ENCODE results near the gene ZNF780B. TPM values are rescaled to one million over a fixed set of nuclear protein-coding genes. Genes with fewer than 3 reads are reported as not detected.

Gene ZNF780B
- 10 to 100 TPM in 1 of 4 donors, 1 to 10 TPM in 3; 1.1 to 22.6 (median 5.7) TPM for polyA plus RNA-seq
- long read RNA-seq, donor 1, full-length matches to known transcripts, result 4 of 4 reads
- long read RNA-seq, donor 1, partial matches to known transcripts, result 0 of 4 reads
- long read RNA-seq, donor 1, other reads (novel, unspliced or antisense), result 0 of 4 reads
- long read RNA-seq, donor 2, result 0 reads
- long read RNA-seq, donor 3, result 0 reads
- long read RNA-seq, donor 4, result 0 reads
- long read RNA-seq, donor 5, result 0 reads
- long read RNA-seq, donor 6, result 0 reads
- long read RNA-seq, donor 7, full-length matches to known transcripts, result 1 of 1 reads
- long read RNA-seq, donor 7, partial matches to known transcripts, result 0 of 1 reads
- long read RNA-seq, donor 7, other reads (novel, unspliced or antisense), result 0 of 1 reads
- long read RNA-seq, donor 8, result 0 reads
- long read RNA-seq, donor 9, full-length matches to known transcripts, result 2 of 2 reads
- long read RNA-seq, donor 9, partial matches to known transcripts, result 0 of 2 reads
- long read RNA-seq, donor 9, other reads (novel, unspliced or antisense), result 0 of 2 reads
- long read RNA-seq, donor 10, result 0 reads

DNA sequence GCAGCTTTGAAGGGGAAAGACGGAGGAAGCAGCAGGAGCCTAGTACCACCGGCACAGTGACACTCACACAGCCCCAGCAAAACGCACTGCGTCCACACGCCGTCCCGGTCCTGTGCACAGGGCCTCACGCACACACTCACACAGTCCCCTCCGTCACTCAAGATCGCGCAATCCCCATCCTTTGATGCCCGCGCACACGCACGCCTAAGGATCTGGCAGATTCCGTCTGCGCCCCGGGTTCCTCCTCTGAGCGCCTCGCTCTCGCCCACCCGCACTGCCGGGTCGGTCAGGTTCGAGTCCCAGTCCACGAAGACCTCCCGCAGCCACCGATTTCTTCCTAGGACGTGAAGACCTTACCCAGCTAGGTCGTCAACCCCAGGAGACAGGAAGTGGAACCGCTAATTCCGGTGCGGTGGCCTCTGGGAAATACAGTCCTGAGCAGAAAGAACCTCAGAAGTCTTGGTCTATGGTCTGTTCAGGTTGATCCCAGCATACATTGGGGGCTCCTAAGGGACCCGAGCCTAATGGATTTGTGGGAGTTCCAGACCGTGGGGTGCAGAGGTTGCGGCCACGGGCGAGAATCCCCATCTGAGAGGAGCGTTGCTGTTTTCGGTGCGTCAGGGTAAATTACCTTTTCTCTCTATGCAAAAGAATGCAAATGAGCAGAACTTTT lies at the start of gene ZNF780B:
ZNF780B (minus strand) TSS at position 400 of the 673 bp plus-strand sequence. CDS start 5,899 bp downstream, outside the sequence.
- Histone ChIP-seq H3K4me3 (ENCODE audit: low read depth in 1 of 3, low read length in 3 of 3) (peak within 1 kb of the TSS; percentile 64 to 73 (median 67)), H3K4me1 (ENCODE audit: control insufficient read depth in 3 of 3, insufficient read depth in 2 of 3, low read depth in 1 of 3, low read length in 2 of 3) (no peaks in the 10 kb centered on the region), H3K9me3 (ENCODE audit: control insufficient read depth in 2 of 2, insufficient read depth in 1 of 2, low read depth in 1 of 2, low read length in 1 of 2) (peaks cover 0 to 5% of the 10 kb centered on the region in 2 donors), H3K36me3 (ENCODE audit: control insufficient read depth in 3 of 3, insufficient read depth in 2 of 3, low read depth in 1 of 3, low read length in 3 of 3) (no peaks in the 10 kb centered on the region), H3K27ac (ENCODE audit: low read depth in 1 of 3, low read length in 2 of 3) (peak within 1 kb of the TSS; percentile 6 to 69 (median 68)), H3K27me3 (ENCODE audit: control insufficient read depth in 3 of 3, insufficient read depth in 3 of 3, low read length in 3 of 3) (no peaks in the 10 kb centered on the region)
- 0% methylated on average over 41 of the region's 41 CpGs for WGBS, 3 donors
- DNase-seq, result peak; percentile 77 to 89
- no peak for FAIRE-seq

DNA sequence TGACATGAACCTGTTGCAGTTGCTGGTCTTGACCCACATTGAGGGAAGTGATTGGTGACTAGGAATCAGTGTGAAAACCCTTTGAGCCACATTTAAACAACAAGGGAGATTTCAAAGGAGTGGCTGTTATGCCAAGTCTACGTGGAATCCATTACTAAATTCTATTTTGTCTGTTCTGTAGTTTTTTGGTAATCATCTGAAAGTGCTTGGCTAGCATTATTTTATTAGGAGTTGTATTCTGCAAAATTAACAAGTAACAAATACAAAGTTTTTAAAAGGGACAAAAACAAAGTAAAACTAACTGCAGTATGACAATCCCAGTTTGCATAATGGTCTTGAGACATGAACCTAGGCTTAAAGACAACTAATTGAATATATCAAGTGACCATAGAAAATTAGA lies 48.7 kb upstream of the ZNF780B start:
- Histone ChIP-seq H3K9me3 (ENCODE audit: control insufficient read depth in 2 of 2, insufficient read depth in 1 of 2, low read depth in 1 of 2, low read length in 1 of 2) (no peaks in the 10 kb centered on the region), H3K36me3 (ENCODE audit: control insufficient read depth in 3 of 3, insufficient read depth in 2 of 3, low read depth in 1 of 3, low read length in 3 of 3) (no peaks in the 10 kb centered on the region), H3K27me3 (ENCODE audit: control insufficient read depth in 3 of 3, insufficient read depth in 3 of 3, low read length in 3 of 3) (no peaks in the 10 kb centered on the region), H3K27ac (ENCODE audit: low read depth in 1 of 3, low read length in 2 of 3) (no peak overlapping the region), H3K4me3 (ENCODE audit: low read depth in 1 of 3, low read length in 3 of 3) (no peak overlapping the region), H3K4me1 (ENCODE audit: control insufficient read depth in 3 of 3, insufficient read depth in 2 of 3, low read depth in 1 of 3, low read length in 2 of 3) (no peaks in the 10 kb centered on the region)
- DNase-seq, result no peak
- WGBS, 3 donors, result 46 to 48% (median 46%) methylated on average over 1 of the region's 1 CpG
- FAIRE-seq, result no peak

GRCh38 chr19:40103600-40103999 lies 47.6 kb upstream of the ZNF780B start:
- DNase-seq, result no peak
- H3K4me1 ChIP-seq (ENCODE audit: control insufficient read depth in 3 of 3, insufficient read depth in 2 of 3, low read depth in 1 of 3, low read length in 2 of 3), result no peaks in the 10 kb centered on the region
- FAIRE-seq, result no peak
- no peaks in the 10 kb centered on the region for H3K36me3 ChIP-seq (ENCODE audit: control insufficient read depth in 3 of 3, insufficient read depth in 2 of 3, low read depth in 1 of 3, low read length in 3 of 3)
- no peak overlapping the region for H3K27ac ChIP-seq (ENCODE audit: low read depth in 1 of 3, low read length in 2 of 3)
- WGBS, 3 donors, result 83 to 90% (median 87%) methylated on average over 4 of the region's 4 CpGs
- no peak overlapping the region for H3K4me3 ChIP-seq (ENCODE audit: low read depth in 1 of 3, low read length in 3 of 3)
- no peaks in the 10 kb centered on the region for H3K9me3 ChIP-seq (ENCODE audit: control insufficient read depth in 2 of 2, insufficient read depth in 1 of 2, low read depth in 1 of 2, low read length in 1 of 2)
- H3K27me3 ChIP-seq (ENCODE audit: control insufficient read depth in 3 of 3, insufficient read depth in 3 of 3, low read length in 3 of 3), result no peaks in the 10 kb centered on the region

- H3K27me3 ChIP-seq (ENCODE audit: control insufficient read depth in 3 of 3, insufficient read depth in 3 of 3, low read length in 3 of 3), result no peaks in the 10 kb centered on the region
- WGBS, 3 donors, result 69 to 85% (median 82%) methylated on average over 1 of the region's 1 CpG
- no peaks in the 10 kb centered on the region for H3K36me3 ChIP-seq (ENCODE audit: control insufficient read depth in 3 of 3, insufficient read depth in 2 of 3, low read depth in 1 of 3, low read length in 3 of 3)
- no peaks in the 10 kb centered on the region for H3K4me1 ChIP-seq (ENCODE audit: control insufficient read depth in 3 of 3, insufficient read depth in 2 of 3, low read depth in 1 of 3, low read length in 2 of 3)
- DNase-seq (no peak), FAIRE-seq (no peak)
- H3K27ac ChIP-seq (ENCODE audit: low read depth in 1 of 3, low read length in 2 of 3), result no peak overlapping the region
- H3K4me3 ChIP-seq (ENCODE audit: low read depth in 1 of 3, low read length in 3 of 3), result no peak overlapping the region
- H3K9me3 ChIP-seq (ENCODE audit: control insufficient read depth in 2 of 2, insufficient read depth in 1 of 2, low read depth in 1 of 2, low read length in 1 of 2), result no peaks in the 10 kb centered on the region
These were observed 45.8 kb upstream of the ZNF780B start for GRCh38 chr19:40101813-40102212.

- DNase-seq, result no peak
These were observed 37.4 kb upstream of the ZNF780B start for GRCh38 chr19:40093416-40093815.

GRCh38 chr19:40091205-40092129 lies 35.4 kb upstream of the ZNF780B start:
- WGBS, 3 donors, result 38 to 44% (median 41%) methylated on average over 10 of the region's 10 CpGs
- Histone ChIP-seq H3K4me3 (ENCODE audit: low read depth in 1 of 3, low read length in 3 of 3) (peak overlapping the region; percentile 71 to 93 (median 80)), H3K36me3 (ENCODE audit: control insufficient read depth in 3 of 3, insufficient read depth in 2 of 3, low read depth in 1 of 3, low read length in 3 of 3) (peaks cover 0 to 3% (median 0%) of the 10 kb centered on the region in 3 donors), H3K27ac (ENCODE audit: low read depth in 1 of 3, low read length in 2 of 3) (peak overlapping the region; percentile 74 to 98 (median 93)), H3K4me1 (ENCODE audit: control insufficient read depth in 3 of 3, insufficient read depth in 2 of 3, low read depth in 1 of 3, low read length in 2 of 3) (no peaks in the 10 kb centered on the region), H3K27me3 (ENCODE audit: control insufficient read depth in 3 of 3, insufficient read depth in 3 of 3, low read length in 3 of 3) (peaks cover 0 to 7% (median 0%) of the 10 kb centered on the region in 3 donors), H3K9me3 (ENCODE audit: control insufficient read depth in 2 of 2, insufficient read depth in 1 of 2, low read depth in 1 of 2, low read length in 1 of 2) (peaks cover 0 to 4% of the 10 kb centered on the region in 2 donors)
- no peak for DNase-seq
- FAIRE-seq, result no peak

More at GRCh38 chr19:40093416-40093815, 37.4 kb upstream of the ZNF780B start:
- Histone ChIP-seq H3K4me1 (ENCODE audit: control insufficient read depth in 3 of 3, insufficient read depth in 2 of 3, low read depth in 1 of 3, low read length in 2 of 3) (no peaks in the 10 kb centered on the region), H3K27ac (ENCODE audit: low read depth in 1 of 3, low read length in 2 of 3) (no peak overlapping the region), H3K9me3 (ENCODE audit: control insufficient read depth in 2 of 2, insufficient read depth in 1 of 2, low read depth in 1 of 2, low read length in 1 of 2) (peaks cover 0 to 4% of the 10 kb centered on the region in 2 donors), H3K36me3 (ENCODE audit: control insufficient read depth in 3 of 3, insufficient read depth in 2 of 3, low read depth in 1 of 3, low read length in 3 of 3) (peaks cover 0 to 3% (median 0%) of the 10 kb centered on the region in 3 donors), H3K27me3 (ENCODE audit: control insufficient read depth in 3 of 3, insufficient read depth in 3 of 3, low read length in 3 of 3) (peaks cover 0 to 7% (median 0%) of the 10 kb centered on the region in 3 donors), H3K4me3 (ENCODE audit: low read depth in 1 of 3, low read length in 3 of 3) (no peak overlapping the region)
- no peak for FAIRE-seq
- 94 to 95% (median 95%) methylated on average over 1 of the region's 1 CpG for WGBS, 3 donors

DNA sequence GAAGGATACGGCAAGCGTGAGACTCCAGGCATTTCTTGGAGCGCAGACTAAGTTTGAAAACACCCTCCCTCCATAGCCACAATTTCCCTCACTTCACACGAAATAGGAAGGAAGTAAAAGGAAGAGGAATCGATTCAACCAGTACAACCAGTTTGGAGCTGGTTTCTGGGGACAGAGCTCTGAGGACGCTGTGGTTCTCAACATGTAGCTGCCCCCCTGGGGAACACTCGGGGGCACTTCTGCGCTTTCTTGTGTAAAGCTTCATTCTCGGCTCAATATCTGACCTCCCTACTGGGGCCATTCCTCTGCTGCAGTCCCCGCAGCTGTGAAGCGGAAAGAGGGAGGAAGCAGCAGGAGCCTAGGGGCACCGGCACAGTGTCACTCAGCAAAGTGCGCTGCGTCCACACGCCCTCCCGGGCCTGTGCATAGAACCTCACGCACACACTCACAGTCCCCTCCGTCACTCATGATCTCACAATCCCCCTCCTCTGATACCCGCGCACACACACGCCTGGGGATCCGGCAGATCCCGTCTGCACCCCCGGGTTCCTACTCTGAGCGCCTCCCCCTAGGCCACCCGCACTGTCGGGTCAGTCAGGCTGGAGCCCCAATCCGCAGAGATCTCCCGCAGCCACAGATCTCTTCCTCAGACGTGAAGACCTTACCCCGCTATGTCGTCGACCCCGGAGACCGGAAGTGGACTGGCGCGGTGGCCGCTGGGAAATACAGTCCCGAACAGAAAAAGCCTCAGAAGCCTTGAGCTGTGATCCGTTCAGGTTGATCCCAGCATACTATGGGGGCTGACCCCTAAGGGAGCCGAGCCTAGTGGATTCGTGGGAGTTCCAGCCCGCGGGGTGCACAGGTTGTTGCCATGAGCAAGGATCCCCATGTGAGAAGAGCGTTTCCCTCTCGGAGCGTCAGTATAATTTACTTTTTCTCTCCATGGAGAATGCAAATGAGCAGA lies 34.5 kb upstream of the ZNF780B start, which contains the start of gene ZNF780A:
ZNF780A (minus strand) TSS at position 703 of the 964 bp plus-strand sequence. CDS start 6,190 bp downstream, outside the sequence.
- H3K4me1 ChIP-seq (ENCODE audit: control insufficient read depth in 3 of 3, insufficient read depth in 2 of 3, low read depth in 1 of 3, low read length in 2 of 3), result no peaks in the 10 kb centered on the region
- no peaks in the 10 kb centered on the region for H3K9me3 ChIP-seq (ENCODE audit: control insufficient read depth in 2 of 2, insufficient read depth in 1 of 2, low read depth in 1 of 2, low read length in 1 of 2)
- H3K27ac ChIP-seq (ENCODE audit: low read depth in 1 of 3, low read length in 2 of 3), result peak within 1 kb of the TSS; percentile 74 to 98 (median 93)
- DNase-seq (peak; percentile 83 to 91), FAIRE-seq (no peak)
- H3K4me3 ChIP-seq (ENCODE audit: low read depth in 1 of 3, low read length in 3 of 3), result peak within 1 kb of the TSS; percentile 71 to 93 (median 80)
- peaks cover 0 to 3% (median 0%) of the 10 kb centered on the region in 3 donors for H3K36me3 ChIP-seq (ENCODE audit: control insufficient read depth in 3 of 3, insufficient read depth in 2 of 3, low read depth in 1 of 3, low read length in 3 of 3)
- 0% methylated on average over 47 of the region's 47 CpGs for WGBS, 3 donors
- peaks cover 0 to 7% (median 0%) of the 10 kb centered on the region in 3 donors for H3K27me3 ChIP-seq (ENCODE audit: control insufficient read depth in 3 of 3, insufficient read depth in 3 of 3, low read length in 3 of 3)

Measured in small intestine (tissue), 16 donors.